Measurements from ENCODE around the gene VASN.

DNA sequence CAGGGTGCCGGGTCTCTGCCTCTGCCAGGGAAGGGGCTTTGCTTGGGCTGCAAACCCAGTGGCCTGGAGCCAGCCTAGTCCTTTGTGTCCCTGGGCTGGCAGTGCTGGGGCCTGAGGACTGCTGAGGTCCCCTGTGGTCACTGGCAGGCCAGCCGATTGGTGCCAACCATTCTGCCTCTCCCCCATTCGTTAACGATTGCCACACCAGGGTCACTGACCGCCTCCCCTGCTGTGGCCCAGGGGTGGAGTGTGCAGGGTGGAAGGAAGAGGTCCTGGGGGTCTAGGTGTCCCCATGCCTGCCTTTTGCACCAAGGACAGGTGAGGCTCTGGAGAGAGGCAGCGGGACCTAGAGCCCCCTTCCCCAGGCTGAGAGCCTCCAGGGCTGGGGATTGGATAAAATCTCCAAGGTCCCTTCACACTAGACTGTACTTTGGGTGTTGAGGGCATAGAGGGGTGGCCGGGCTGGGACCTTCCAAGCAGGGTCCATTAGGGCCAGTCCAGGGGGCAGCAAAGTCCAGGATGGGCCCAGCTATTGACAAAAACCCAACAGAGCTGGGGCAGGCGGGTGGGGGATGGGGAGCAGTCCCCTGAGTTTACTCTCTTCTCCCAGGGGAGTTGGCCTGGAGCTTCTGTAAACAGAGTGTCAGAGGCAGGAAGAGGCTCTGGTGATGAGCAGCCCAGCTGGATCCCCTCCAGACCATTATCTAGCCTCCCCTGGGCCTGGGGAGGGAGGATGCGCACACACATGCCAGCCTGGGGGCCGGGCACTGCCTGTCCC, 1.1 kb downstream of the VASN start:
- TF ChIP-seq POLR2AphosphoS5 (IDR thresholded peaks at IDR 0.05; ENCODE audit: low read depth, low read length): no peak
- TF ChIP-seq TAF1 (IDR thresholded peaks at IDR 0.05; ENCODE audit: low read depth, low read length): no peak
- no peak for TF ChIP-seq POLR2A (IDR thresholded peaks at IDR 0.05; ENCODE audit: low read depth, low read length)
- no peak for TF ChIP-seq SPI1 (IDR thresholded peaks at IDR 0.05; ENCODE audit: low read depth, low read length)
- no peak for TF ChIP-seq PAX5 (IDR thresholded peaks at IDR 0.05; ENCODE audit: insufficient read depth, low read length, severe bottlenecking)
- TF ChIP-seq POU2F2 (IDR thresholded peaks at IDR 0.05; ENCODE audit: low read depth, low read length): no peak

All from GM12891 (cell line).